ENCODE results near the gene CHCT1. TPM values are rescaled to one million over a fixed set of nuclear protein-coding genes. Genes with fewer than 3 reads are reported as not detected.

The CHCT1 gene
- total RNA-seq, 1 donor from 2014 or later = not detected

GRCh38 chr17:60392845-60393702 is 29.2 kb upstream of the CHCT1 start:
- DNase-seq (ENCODE audit: low read depth) = no peak
- peak overlapping the region; percentile 94 for H3K4me3 ChIP-seq (ENCODE audit: low read depth, low read length)
- no peak for TF ChIP-seq CTCF (conservative IDR thresholded peaks at IDR 0.05; ENCODE audit: low read depth, low read length)

- TF ChIP-seq CTCF (conservative IDR thresholded peaks at IDR 0.05; ENCODE audit: low read depth, low read length) = no peak
- no peak for DNase-seq (ENCODE audit: low read depth)
- no peak overlapping the region for H3K4me3 ChIP-seq (ENCODE audit: low read depth, low read length)
These were observed 28.2 kb upstream of the CHCT1 start for GRCh38 chr17:60393840-60394723.

- H3K4me3 ChIP-seq (ENCODE audit: low read depth, low read length) = no peak overlapping the region
- no peak for DNase-seq (ENCODE audit: low read depth)
- no peak for TF ChIP-seq CTCF (conservative IDR thresholded peaks at IDR 0.05; ENCODE audit: low read depth, low read length)
These were observed 26.7 kb upstream of the CHCT1 start for GRCh38 chr17:60395508-60396065.

- no peak for TF ChIP-seq CTCF (conservative IDR thresholded peaks at IDR 0.05; ENCODE audit: low read depth, low read length)
- no peak overlapping the region for H3K4me3 ChIP-seq (ENCODE audit: low read depth, low read length)
- no peak for DNase-seq (ENCODE audit: low read depth)
These were observed 25.9 kb upstream of the CHCT1 start for GRCh38 chr17:60396412-60396811.

GRCh38 chr17:60398227-60398959 is 23.9 kb upstream of the CHCT1 start:
- H3K4me3 ChIP-seq (ENCODE audit: low read depth, low read length) = no peak overlapping the region
- DNase-seq (ENCODE audit: low read depth) = no peak
- no peak for TF ChIP-seq CTCF (conservative IDR thresholded peaks at IDR 0.05; ENCODE audit: low read depth, low read length)

GRCh38 chr17:60401819-60402218 is 20.5 kb upstream of the CHCT1 start:
- TF ChIP-seq CTCF (conservative IDR thresholded peaks at IDR 0.05; ENCODE audit: low read depth, low read length) = no peak
- no peak for DNase-seq (ENCODE audit: low read depth)

More at GRCh38 chr17:60401819-60402218, 20.5 kb upstream of the CHCT1 start:
- H3K4me3 ChIP-seq (ENCODE audit: low read depth, low read length) = no peak overlapping the region
